HepG2 (cell line): ENCODE measurements around the gene CEP120. TPM values are rescaled to one million over a fixed set of nuclear protein-coding genes. Genes with fewer than 3 reads are reported as not detected.
A peak's percentile ranks its signal among the peaks of the same experiment; 100 is the strongest.

Experiments
- ATAC-seq: fragments of 200-7000 bp; cut with Tn5 transposase; 3 replicates; pipeline ENCODE4 v1.9.1; 2020; ENCODE audit warnings: mild to moderate bottlenecking, moderate library complexity
- BruUV-seq: library from RNA; stranded (reverse); fragments of 400-500 nt; replicated peaks from 2 replicates; lab custom pipeline; 2021; lab: Mats Ljungman, UMichigan
- CTCF ChIA-PET: fragments of 300-600 bp; formaldehyde crosslinking; extraction: SDS; loops from one replicate; lab custom pipeline; 2021; ENCODE audit warnings: low total read pairs, inconsistent platforms, low intra/inter-chr PET ratio; lab: Yijun Ruan, JAX
- POLR2A ChIA-PET: fragments of 350-600 bp; sonication (Branson Sonifier 250); formaldehyde crosslinking; loops from one replicate; lab custom pipeline; 2020; ENCODE audit warnings: antibody characterized with exemption, inconsistent platforms; lab: Yijun Ruan, JAX
- DNase-seq: peaks from one replicate; pipeline ENCODE4 v3.0.0-alpha.2; 2015; ENCODE audit warnings: low spot score
- FAIRE-seq: peaks from 3 replicates; lab custom pipeline; 2011; peaks lifted over from hg19 to GRCh38; lab: Jason Lieb, UNC
- H2AFZ ChIP-seq: one replicate; pipeline ENCODE4 v1.6.1; 2011; ENCODE audit warnings: low read length, inconsistent platforms
- H3K27ac ChIP-seq: fragments of 300-600 bp; 3 replicates; pipeline ENCODE4 v1.8.0; 2011; ENCODE audit warnings: mixed run types, mild to moderate bottlenecking, mixed read lengths, low read length, inconsistent platforms; ENCODE audit not compliant: insufficient read depth; ENCODE audit errors: extremely low read length
- H3K27me3 ChIP-seq, 2 experiments: fragments of 200-600 bp in 1 of 2; 2 replicates in 1 of 2; 3 replicates in 1 of 2; pipeline versions ENCODE4 v1.6.0 to v1.8.0; 2011; ENCODE audit warnings: low read length in 2 of 2, mild to moderate bottlenecking in 2 of 2, moderate library complexity in 2 of 2, inconsistent platforms in 1 of 2; ENCODE audit not compliant: insufficient read depth in 2 of 2, control insufficient read depth in 1 of 2
- H3K36me3 ChIP-seq, 2 experiments: fragments of 200-600 bp in 1 of 2; replicated peaks in 1 of 2; 2 replicates in 1 of 2; 3 replicates in 1 of 2; pipeline versions ENCODE4 v1.5.1 to v1.8.0; 2011; ENCODE audit warnings: low read length in 2 of 2, inconsistent platforms in 1 of 2; ENCODE audit not compliant: insufficient read depth in 2 of 2, control insufficient read depth in 1 of 2
- H3K4me1 ChIP-seq: 2 replicates; pipeline ENCODE4 v1.5.1; 2012; ENCODE audit warnings: low read length, inconsistent platforms; ENCODE audit not compliant: insufficient read depth
- H3K4me2 ChIP-seq: 2 replicates; pipeline ENCODE4 v1.6.0; 2011; ENCODE audit warnings: low read depth, low read length, inconsistent platforms
- H3K4me3 ChIP-seq, 3 experiments: fragments of 200-600 bp in 1 of 3; sonication (generic), shearing (Covaris generic) in 1 of 3; replicated peaks in 1 of 3; 2 replicates each; pipeline ENCODE4 v1.5.1; 2011 to 2016; ENCODE audit warnings: low read length in 3 of 3, inconsistent platforms in 2 of 3, low read depth in 2 of 3, mild to moderate bottlenecking in 2 of 3, control low read depth in 1 of 3, mixed read lengths in 1 of 3; ENCODE audit not compliant: insufficient read depth in 1 of 3
- H3K79me2 ChIP-seq: one replicate; pipeline ENCODE4 v1.6.1; 2011; ENCODE audit warnings: low read length, inconsistent platforms; ENCODE audit not compliant: insufficient read depth
- H3K9ac ChIP-seq: 2 replicates; pipeline ENCODE4 v1.6.0; 2011; ENCODE audit warnings: mild to moderate bottlenecking, low read depth, low read length, inconsistent platforms; ENCODE audit not compliant: insufficient read depth
- H3K9me3 ChIP-seq: 2 replicates; pipeline ENCODE4 v1.5.1; 2012; ENCODE audit warnings: mild to moderate bottlenecking, low read length
- H4K20me1 ChIP-seq: 2 replicates; pipeline ENCODE4 v1.6.0; 2011; ENCODE audit warnings: inconsistent platforms, mild to moderate bottlenecking, low read length, moderate library complexity; ENCODE audit not compliant: insufficient read depth
- SMC3 ChIP-seq: IDR thresholded peaks from 2 replicates; pipeline ENCODE4 v1.6.1; 2011; ENCODE audit warnings: low read length, improper control_type of control experiment
- STAG1 ChIP-seq: sonication (generic); formaldehyde crosslinking; IDR thresholded peaks from 2 replicates; pipeline ENCODE4 v1.4.0; 2020; ENCODE audit warnings: missing genetic modification reagents
- ZMYM4 ChIP-seq: sonication (generic); formaldehyde crosslinking; IDR thresholded peaks from 2 replicates; pipeline ENCODE4 v1.8.1; 2023; ENCODE audit warnings: mild to moderate bottlenecking, missing genetic modification reagents
- ZNF260 ChIP-seq: sonication (generic); formaldehyde crosslinking; IDR thresholded peaks from 2 replicates; pipeline ENCODE4 v1.4.0; 2020; ENCODE audit warnings: missing genetic modification reagents, low read depth, mild to moderate bottlenecking, borderline replicate concordance
- WGBS: methylation state at CpG from one replicate; pipeline ENCODE4 v1.1.6; 2017; ENCODE audit warnings: low lambda C conversion rate; 5-methylcytosine and 5-hydroxymethylcytosine counted together
- in situ Hi-C: cut with HindIII; loops from 2 replicates; pipeline ENCODE4 v1.10.0; 2017; ENCODE audit warnings: low pct_unique_long_range_greater_than_20kb; ENCODE audit not compliant: extremely low pct_ligation_motif_present
- intact Hi-C: fragments of 100-400 bp; cut with micrococcal nuclease; formaldehyde crosslinking; loops from one replicate; pipeline ENCODE4 v1.10.0; 2022; ENCODE audit not compliant: unreplicated experiment
- polyA plus RNA-seq, 8 experiments: library from polyadenylated mRNA; depleted of rRNA in 3 of 8; stranded (reverse) in 7 of 8; unstranded in 1 of 8; fragments of >200 nt; fragmentation: Illumina TruSeq in 4 of 8; extraction: Trizol in 4 of 8; gene quantifications; 2 replicates each; pipeline versions ENCODE4 v1.2.1 to v1.2.3, GENCODE V29; 2011 to 2016; ENCODE audit warnings: low read depth in 4 of 8, missing spikeins in 1 of 8, mixed read lengths in 1 of 8; ENCODE audit not compliant: insufficient read depth in 1 of 8
- total RNA-seq, 5 experiments: library from RNA; depleted of rRNA; stranded (reverse); fragments of >200 nt; fragmentation: Illumina TruSeq; extraction: Trizol; gene quantifications; 2 replicates each; pipeline ENCODE4 v1.2.3, GENCODE V29; 2016; ENCODE audit warnings: low read depth in 1 of 5
- TF ChIP-seq, protein P1 (sequence below): sonication (generic); formaldehyde crosslinking; IDR thresholded peaks from 2 replicates; pipeline ENCODE4 v1.5.0; 2020; ENCODE audit warnings: mild to moderate bottlenecking, missing genetic modification reagents, moderate library complexity
- TF ChIP-seq, protein P2 (sequence below): sonication (generic); formaldehyde crosslinking; conservative IDR thresholded peaks from 2 replicates; pipeline ENCODE4 v1.4.0; 2020; ENCODE audit warnings: missing genetic modification reagents
- TF ChIP-seq, protein P3 (sequence below): sonication (generic); formaldehyde crosslinking; conservative IDR thresholded peaks from 2 replicates; pipeline ENCODE4 v1.8.1; 2023; ENCODE audit warnings: missing genetic modification reagents

CEP120 gene
- total and polyA plus RNA-seq, 2 of the 13 experiments (the other 11 are each of a cell fraction or from before 2014, with no cell fraction given): 8.0 to 14.7 TPM

DNA sequence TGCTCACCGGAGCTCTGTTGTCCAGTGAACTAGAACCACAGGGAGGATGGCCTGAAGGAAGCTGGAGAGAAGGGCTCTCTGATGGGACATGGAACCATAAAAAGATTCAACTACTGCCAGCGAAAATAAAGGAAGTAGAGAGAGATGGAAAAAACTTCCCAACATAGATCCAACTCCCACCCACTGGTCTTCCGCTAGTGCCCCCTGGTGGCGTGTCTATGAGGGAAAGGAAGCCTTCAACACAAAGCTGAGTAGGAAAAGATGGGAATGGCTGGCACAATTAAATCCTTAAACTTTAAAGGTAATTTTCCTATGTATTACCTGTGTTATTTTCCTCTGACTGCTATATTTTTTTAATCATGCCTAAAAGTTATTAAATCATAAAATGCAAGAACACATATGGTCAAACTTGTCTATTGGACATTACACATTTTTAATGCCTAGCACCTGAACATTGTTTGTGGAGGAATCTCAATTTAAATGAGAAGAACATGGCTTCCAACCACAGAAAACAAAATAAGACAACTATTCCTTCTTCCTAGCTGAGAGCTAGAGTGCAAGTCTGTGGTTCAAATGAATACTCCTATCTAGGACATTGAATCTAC is 51.5 kb downstream of the CEP120 start:
- Histone ChIP-seq H3K9ac (no peak overlapping the region), H3K36me3 (peaks cover 8 to 43% of the 10 kb centered on the region in 2 experiments), H3K4me1 (no peaks in the 10 kb centered on the region), H3K9me3 (no peaks in the 10 kb centered on the region), H3K27ac (no peak overlapping the region), H3K4me3 (no peak overlapping the region), H3K4me2 (no peak overlapping the region), H3K27me3 (no peaks in the 10 kb centered on the region), H2AFZ (no peak overlapping the region), H4K20me1 (no peaks in the 10 kb centered on the region), H3K79me2 (no peaks in the 10 kb centered on the region)
- ChIA-PET CTCF (interaction anchor here (1.1 to 1.3 kb wide), 2 partner anchors 856 to 871 kb away, joined by 3 to 5 read pairs; no protein-coding TSS in a partner anchor), POLR2A (no interaction called here)
- 82% methylated on average over 4 of the region's 4 CpGs for WGBS
- in situ Hi-C loops (loop anchor here (5.0 kb wide), 1 partner anchor 854 kb away; no protein-coding TSS in a partner anchor), intact Hi-C loops (loop anchor here (1.0 to 5.0 kb wide), 3 partner anchors 239 to 869 kb away; no protein-coding TSS in a partner anchor)
- DNase-seq (peak; percentile 22), FAIRE-seq (no peak), ATAC-seq (peak; percentile 75)
- no TSS peak for BruUV-seq
- no peak for TF ChIP-seq ZNF260 (CRISPR knock-in tag)
- TF ChIP-seq SMC3: peak; percentile 68
- TF ChIP-seq ZMYM4 (CRISPR knock-in tag): 0 out of 2 replicates have a peak, but pooled peaks have one; percentile 21
- TF ChIP-seq, protein P1, sequence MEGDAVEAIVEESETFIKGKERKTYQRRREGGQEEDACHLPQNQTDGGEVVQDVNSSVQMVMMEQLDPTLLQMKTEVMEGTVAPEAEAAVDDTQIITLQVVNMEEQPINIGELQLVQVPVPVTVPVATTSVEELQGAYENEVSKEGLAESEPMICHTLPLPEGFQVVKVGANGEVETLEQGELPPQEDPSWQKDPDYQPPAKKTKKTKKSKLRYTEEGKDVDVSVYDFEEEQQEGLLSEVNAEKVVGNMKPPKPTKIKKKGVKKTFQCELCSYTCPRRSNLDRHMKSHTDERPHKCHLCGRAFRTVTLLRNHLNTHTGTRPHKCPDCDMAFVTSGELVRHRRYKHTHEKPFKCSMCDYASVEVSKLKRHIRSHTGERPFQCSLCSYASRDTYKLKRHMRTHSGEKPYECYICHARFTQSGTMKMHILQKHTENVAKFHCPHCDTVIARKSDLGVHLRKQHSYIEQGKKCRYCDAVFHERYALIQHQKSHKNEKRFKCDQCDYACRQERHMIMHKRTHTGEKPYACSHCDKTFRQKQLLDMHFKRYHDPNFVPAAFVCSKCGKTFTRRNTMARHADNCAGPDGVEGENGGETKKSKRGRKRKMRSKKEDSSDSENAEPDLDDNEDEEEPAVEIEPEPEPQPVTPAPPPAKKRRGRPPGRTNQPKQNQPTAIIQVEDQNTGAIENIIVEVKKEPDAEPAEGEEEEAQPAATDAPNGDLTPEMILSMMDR (CRISPR knock-in tag): peak; percentile 59
- TF ChIP-seq, protein P2, sequence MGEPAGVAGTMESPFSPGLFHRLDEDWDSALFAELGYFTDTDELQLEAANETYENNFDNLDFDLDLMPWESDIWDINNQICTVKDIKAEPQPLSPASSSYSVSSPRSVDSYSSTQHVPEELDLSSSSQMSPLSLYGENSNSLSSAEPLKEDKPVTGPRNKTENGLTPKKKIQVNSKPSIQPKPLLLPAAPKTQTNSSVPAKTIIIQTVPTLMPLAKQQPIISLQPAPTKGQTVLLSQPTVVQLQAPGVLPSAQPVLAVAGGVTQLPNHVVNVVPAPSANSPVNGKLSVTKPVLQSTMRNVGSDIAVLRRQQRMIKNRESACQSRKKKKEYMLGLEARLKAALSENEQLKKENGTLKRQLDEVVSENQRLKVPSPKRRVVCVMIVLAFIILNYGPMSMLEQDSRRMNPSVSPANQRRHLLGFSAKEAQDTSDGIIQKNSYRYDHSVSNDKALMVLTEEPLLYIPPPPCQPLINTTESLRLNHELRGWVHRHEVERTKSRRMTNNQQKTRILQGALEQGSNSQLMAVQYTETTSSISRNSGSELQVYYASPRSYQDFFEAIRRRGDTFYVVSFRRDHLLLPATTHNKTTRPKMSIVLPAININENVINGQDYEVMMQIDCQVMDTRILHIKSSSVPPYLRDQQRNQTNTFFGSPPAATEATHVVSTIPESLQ (CRISPR knock-in tag): no peak
- TF ChIP-seq STAG1 (CRISPR knock-in tag): peak; percentile 37
- TF ChIP-seq, protein P3, sequence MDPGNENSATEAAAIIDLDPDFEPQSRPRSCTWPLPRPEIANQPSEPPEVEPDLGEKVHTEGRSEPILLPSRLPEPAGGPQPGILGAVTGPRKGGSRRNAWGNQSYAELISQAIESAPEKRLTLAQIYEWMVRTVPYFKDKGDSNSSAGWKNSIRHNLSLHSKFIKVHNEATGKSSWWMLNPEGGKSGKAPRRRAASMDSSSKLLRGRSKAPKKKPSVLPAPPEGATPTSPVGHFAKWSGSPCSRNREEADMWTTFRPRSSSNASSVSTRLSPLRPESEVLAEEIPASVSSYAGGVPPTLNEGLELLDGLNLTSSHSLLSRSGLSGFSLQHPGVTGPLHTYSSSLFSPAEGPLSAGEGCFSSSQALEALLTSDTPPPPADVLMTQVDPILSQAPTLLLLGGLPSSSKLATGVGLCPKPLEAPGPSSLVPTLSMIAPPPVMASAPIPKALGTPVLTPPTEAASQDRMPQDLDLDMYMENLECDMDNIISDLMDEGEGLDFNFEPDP: no peak
